K562 (cell line): ENCODE results near the gene SPHKAP.

Source experiments
- EP300 ChIP-seq: IDR thresholded peaks from 2 replicates; pipeline ENCODE4 v1.6.1; 2012; ENCODE audit warnings: low read length, improper control_type of control experiment
- HDAC6 ChIP-seq: IDR thresholded peaks from 2 replicates; pipeline ENCODE4 v1.6.1; 2012; ENCODE audit warnings: low read depth, mild to moderate bottlenecking, control low read depth, inconsistent platforms, low read length, moderate library complexity
- MTA3 ChIP-seq: fragments of 450-650 bp; formaldehyde crosslinking; IDR thresholded peaks from 2 replicates; pipeline ENCODE4 v1.6.1; 2017; ENCODE audit warnings: mild to moderate bottlenecking, borderline replicate concordance
- NFE2L1 ChIP-seq: fragments of 450-650 bp; IDR thresholded peaks from 2 replicates; pipeline ENCODE4 v1.6.1; 2016; ENCODE audit warnings: missing genetic modification characterization, low read depth, mild to moderate bottlenecking, missing compliant biosample characterization, moderate library complexity, borderline replicate concordance
- SIN3A ChIP-seq, 2 experiments: fragments of 150-350 bp in 1 of 2; IDR thresholded peaks; 2 replicates each; pipeline ENCODE4 v1.6.1; 2011 to 2016; ENCODE audit warnings: borderline replicate concordance in 2 of 2, low read depth in 2 of 2, low read length in 2 of 2, mild to moderate bottlenecking in 2 of 2, moderate library complexity in 2 of 2; ENCODE audit not compliant: control insufficient read depth in 1 of 2
- SNRNP70 ChIP-seq: fragments of 200-400 bp; formaldehyde crosslinking; optimal IDR thresholded peaks from 2 replicates; pipeline ENCODE3; 2017; ENCODE audit warnings: low read depth, low read length
- ZBED1 ChIP-seq: IDR thresholded peaks from 2 replicates; pipeline ENCODE4 v1.6.1; 2014
- ZNF121 ChIP-seq: sonication (generic); formaldehyde crosslinking; conservative IDR thresholded peaks from 2 replicates; pipeline ENCODE4 v1.8.0; 2022; ENCODE audit warnings: missing genetic modification reagents
- TF ChIP-seq, protein P1 (sequence below): fragments of 150-350 bp; conservative IDR thresholded peaks from 2 replicates; pipeline ENCODE4 v1.6.1; 2014; ENCODE audit warnings: low read length
- TF ChIP-seq, protein P2 (sequence below), 2 experiments: fragments of 450-650 bp in 1 of 2; IDR thresholded peaks; 2 replicates each; pipeline ENCODE4 v1.6.1; 2011 to 2017; ENCODE audit warnings: low read depth in 2 of 2, antibody characterized with exemption in 1 of 2, borderline replicate concordance in 1 of 2, low read length in 1 of 2, mild to moderate bottlenecking in 1 of 2, mixed read lengths in 1 of 2; ENCODE audit not compliant: control insufficient read depth in 1 of 2
- TF ChIP-seq, protein P3 (sequence below): sonication (generic); formaldehyde crosslinking; IDR thresholded peaks from 2 replicates; pipeline ENCODE4 v1.8.0; 2023; ENCODE audit warnings: mild to moderate bottlenecking, missing genetic modification reagents
- TF ChIP-seq, protein P4 (sequence below), 3 experiments: IDR thresholded peaks in 2 of 3; conservative IDR thresholded peaks in 1 of 3; 2 replicates each; pipeline ENCODE4 v1.5.1; 2011 to 2012; ENCODE audit warnings: low read length in 3 of 3, mild to moderate bottlenecking in 3 of 3, control low read depth in 2 of 3, improper control_type of control experiment in 1 of 3, inconsistent platforms in 1 of 3, low read depth in 1 of 3, mixed read lengths in 1 of 3, moderate library complexity in 1 of 3; ENCODE audit not compliant: insufficient read depth in 2 of 3

DNA sequence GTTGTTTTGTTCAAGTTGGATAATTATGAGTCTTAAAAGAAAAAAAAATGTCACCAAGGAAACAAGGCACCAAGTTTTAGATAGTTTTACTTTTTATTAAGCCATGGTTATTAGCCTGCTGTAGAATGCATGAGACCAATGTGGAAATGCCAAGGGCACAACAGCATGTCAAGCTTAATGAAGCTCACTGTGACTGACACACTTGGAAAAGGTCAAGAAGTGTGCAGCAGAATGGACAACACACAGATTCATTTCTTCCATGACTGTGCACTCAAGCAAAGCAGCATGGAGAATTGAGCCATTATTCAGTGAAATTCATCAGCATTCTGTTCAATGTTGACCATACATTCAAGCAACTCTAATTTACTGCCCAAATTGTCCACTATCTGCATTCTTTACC, 23.6 kb downstream of the SPHKAP start:
- TF ChIP-seq SIN3A (IDR thresholded peaks at IDR 0.05; ENCODE audit: borderline replicate concordance in 2 of 2, control insufficient read depth in 1 of 2, low read depth in 2 of 2, low read length in 2 of 2) (no peak), MTA3 (no peak), HDAC6 (no peak), ZBED1 (no peak), ZNF121 (CRISPR knock-in tag) (no peak), NFE2L1 (tag) (no peak), SNRNP70 (no peak), EP300 (no peak)
- TF ChIP-seq, protein P1, sequence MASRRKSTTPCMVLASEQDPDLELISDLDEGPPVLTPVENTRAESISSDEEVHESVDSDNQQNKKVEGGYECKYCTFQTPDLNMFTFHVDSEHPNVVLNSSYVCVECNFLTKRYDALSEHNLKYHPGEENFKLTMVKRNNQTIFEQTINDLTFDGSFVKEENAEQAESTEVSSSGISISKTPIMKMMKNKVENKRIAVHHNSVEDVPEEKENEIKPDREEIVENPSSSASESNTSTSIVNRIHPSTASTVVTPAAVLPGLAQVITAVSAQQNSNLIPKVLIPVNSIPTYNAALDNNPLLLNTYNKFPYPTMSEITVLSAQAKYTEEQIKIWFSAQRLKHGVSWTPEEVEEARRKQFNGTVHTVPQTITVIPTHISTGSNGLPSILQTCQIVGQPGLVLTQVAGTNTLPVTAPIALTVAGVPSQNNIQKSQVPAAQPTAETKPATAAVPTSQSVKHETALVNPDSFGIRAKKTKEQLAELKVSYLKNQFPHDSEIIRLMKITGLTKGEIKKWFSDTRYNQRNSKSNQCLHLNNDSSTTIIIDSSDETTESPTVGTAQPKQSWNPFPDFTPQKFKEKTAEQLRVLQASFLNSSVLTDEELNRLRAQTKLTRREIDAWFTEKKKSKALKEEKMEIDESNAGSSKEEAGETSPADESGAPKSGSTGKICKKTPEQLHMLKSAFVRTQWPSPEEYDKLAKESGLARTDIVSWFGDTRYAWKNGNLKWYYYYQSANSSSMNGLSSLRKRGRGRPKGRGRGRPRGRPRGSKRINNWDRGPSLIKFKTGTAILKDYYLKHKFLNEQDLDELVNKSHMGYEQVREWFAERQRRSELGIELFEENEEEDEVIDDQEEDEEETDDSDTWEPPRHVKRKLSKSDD, result no peak
- TF ChIP-seq, protein P2, sequence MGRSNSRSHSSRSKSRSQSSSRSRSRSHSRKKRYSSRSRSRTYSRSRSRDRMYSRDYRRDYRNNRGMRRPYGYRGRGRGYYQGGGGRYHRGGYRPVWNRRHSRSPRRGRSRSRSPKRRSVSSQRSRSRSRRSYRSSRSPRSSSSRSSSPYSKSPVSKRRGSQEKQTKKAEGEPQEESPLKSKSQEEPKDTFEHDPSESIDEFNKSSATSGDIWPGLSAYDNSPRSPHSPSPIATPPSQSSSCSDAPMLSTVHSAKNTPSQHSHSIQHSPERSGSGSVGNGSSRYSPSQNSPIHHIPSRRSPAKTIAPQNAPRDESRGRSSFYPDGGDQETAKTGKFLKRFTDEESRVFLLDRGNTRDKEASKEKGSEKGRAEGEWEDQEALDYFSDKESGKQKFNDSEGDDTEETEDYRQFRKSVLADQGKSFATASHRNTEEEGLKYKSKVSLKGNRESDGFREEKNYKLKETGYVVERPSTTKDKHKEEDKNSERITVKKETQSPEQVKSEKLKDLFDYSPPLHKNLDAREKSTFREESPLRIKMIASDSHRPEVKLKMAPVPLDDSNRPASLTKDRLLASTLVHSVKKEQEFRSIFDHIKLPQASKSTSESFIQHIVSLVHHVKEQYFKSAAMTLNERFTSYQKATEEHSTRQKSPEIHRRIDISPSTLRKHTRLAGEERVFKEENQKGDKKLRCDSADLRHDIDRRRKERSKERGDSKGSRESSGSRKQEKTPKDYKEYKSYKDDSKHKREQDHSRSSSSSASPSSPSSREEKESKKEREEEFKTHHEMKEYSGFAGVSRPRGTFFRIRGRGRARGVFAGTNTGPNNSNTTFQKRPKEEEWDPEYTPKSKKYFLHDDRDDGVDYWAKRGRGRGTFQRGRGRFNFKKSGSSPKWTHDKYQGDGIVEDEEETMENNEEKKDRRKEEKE (IDR thresholded peaks at IDR 0.05; ENCODE audit: borderline replicate concordance in 1 of 2, control insufficient read depth in 1 of 2, low read depth in 2 of 2, low read length in 1 of 2), result no peak
- TF ChIP-seq, protein P3, sequence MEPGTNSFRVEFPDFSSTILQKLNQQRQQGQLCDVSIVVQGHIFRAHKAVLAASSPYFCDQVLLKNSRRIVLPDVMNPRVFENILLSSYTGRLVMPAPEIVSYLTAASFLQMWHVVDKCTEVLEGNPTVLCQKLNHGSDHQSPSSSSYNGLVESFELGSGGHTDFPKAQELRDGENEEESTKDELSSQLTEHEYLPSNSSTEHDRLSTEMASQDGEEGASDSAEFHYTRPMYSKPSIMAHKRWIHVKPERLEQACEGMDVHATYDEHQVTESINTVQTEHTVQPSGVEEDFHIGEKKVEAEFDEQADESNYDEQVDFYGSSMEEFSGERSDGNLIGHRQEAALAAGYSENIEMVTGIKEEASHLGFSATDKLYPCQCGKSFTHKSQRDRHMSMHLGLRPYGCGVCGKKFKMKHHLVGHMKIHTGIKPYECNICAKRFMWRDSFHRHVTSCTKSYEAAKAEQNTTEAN (CRISPR knock-in tag), result no peak
- TF ChIP-seq, protein P4, sequence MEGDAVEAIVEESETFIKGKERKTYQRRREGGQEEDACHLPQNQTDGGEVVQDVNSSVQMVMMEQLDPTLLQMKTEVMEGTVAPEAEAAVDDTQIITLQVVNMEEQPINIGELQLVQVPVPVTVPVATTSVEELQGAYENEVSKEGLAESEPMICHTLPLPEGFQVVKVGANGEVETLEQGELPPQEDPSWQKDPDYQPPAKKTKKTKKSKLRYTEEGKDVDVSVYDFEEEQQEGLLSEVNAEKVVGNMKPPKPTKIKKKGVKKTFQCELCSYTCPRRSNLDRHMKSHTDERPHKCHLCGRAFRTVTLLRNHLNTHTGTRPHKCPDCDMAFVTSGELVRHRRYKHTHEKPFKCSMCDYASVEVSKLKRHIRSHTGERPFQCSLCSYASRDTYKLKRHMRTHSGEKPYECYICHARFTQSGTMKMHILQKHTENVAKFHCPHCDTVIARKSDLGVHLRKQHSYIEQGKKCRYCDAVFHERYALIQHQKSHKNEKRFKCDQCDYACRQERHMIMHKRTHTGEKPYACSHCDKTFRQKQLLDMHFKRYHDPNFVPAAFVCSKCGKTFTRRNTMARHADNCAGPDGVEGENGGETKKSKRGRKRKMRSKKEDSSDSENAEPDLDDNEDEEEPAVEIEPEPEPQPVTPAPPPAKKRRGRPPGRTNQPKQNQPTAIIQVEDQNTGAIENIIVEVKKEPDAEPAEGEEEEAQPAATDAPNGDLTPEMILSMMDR (IDR thresholded peaks at IDR 0.05 in 2 of 3, conservative IDR thresholded peaks at IDR 0.05 in 1 of 3; ENCODE audit: insufficient read depth in 2 of 3, low read depth in 1 of 3, low read length in 3 of 3), result no peak
